Mucosa of descending colon (tissue), 3 donors: ENCODE data around the gene PNLDC1. TPM values are rescaled to one million over a fixed set of nuclear protein-coding genes. Genes with fewer than 3 reads are reported as not detected.

Source experiments
- ATAC-seq: fragments of 200-7000 bp; cut with Tn5 transposase; one replicate; pipeline ENCODE4 v1.9.1; 2020; ENCODE audit warnings: mild to moderate bottlenecking, moderate library complexity
- DNase-seq, 3 donors: peaks; one replicate each; pipeline ENCODE4 v3.0.0-alpha.2; 2020
- H3K36me3 ChIP-seq: fragments of 200-600 bp; one replicate; pipeline ENCODE4 v1.8.0; 2021; ENCODE audit warnings: low read depth, mild to moderate bottlenecking
- H3K4me1 ChIP-seq: fragments of 200-600 bp; one replicate; pipeline ENCODE4 v1.8.0; 2021; ENCODE audit warnings: low read depth, mild to moderate bottlenecking
- H3K4me3 ChIP-seq: fragments of 200-600 bp; one replicate; pipeline ENCODE4 v1.8.0; 2021; ENCODE audit warnings: mild to moderate bottlenecking
- H3K9me3 ChIP-seq: fragments of 200-600 bp; one replicate; pipeline ENCODE4 v1.8.0; 2021; ENCODE audit warnings: mild to moderate bottlenecking
- CTCF ChIP-seq: fragments of 200-600 bp; IDR thresholded peaks from one replicate; pipeline ENCODE4 v1.8.0; 2022; ENCODE audit warnings: antibody characterized with exemption, mild to moderate bottlenecking
- intact Hi-C, 2 donors: fragments of 100-400 bp; cut with DNase I in 1 of 2; cut with micrococcal nuclease in 1 of 2; formaldehyde crosslinking; loops; one replicate each; pipeline versions ENCODE4 v1.11.0 to v1.11.1; 2022; cut with DNase I, micrococcal nuclease
- total RNA-seq, 3 donors: library from RNA; stranded (reverse); fragmentation: NEBNext Ultra II Directional in 2 of 3; extraction: Animal tissue kit (Norgen Biotek cat#: 25700) in 2 of 3; gene quantifications; one replicate each; pipeline versions ENCODE4 v1.2.1 to v1.2.4, GENCODE V29; 2021 to 2023
- donor health status: DM: no; HTN: no; CAD: no; lungs with moderate emphysema.
- donor health status: DM: no; HTN: no; CAD: no.
- donor health status: DM: no; HTN: yes; CAD: no.

PNLDC1 gene
- total RNA-seq, 3 donors from 2014 or later: 1.3 TPM; not detected in 2

GRCh38 chr6:159865226-159865920, 65.3 kb downstream of the PNLDC1 start:
- TF ChIP-seq CTCF: no peak
- H3K4me1 ChIP-seq: no peaks in the 10 kb centered on the region
- DNase-seq: no peak
- H3K4me3 ChIP-seq: no peak overlapping the region
- no peaks in the 10 kb centered on the region for H3K9me3 ChIP-seq
- H3K36me3 ChIP-seq: no peaks in the 10 kb centered on the region
- intact Hi-C loops: loop anchor here in 1 of 2 donors (10.0 kb wide), 1 partner anchor 589 kb away; no protein-coding TSS in a partner anchor
- ATAC-seq: no peak

GRCh38 chr6:159866286-159867247, 66.5 kb downstream of the PNLDC1 start:
- intact Hi-C loops: loop anchor here in 1 of 2 donors (10.0 kb wide), 1 partner anchor 588 kb away; no protein-coding TSS in a partner anchor
- H3K9me3 ChIP-seq: no peaks in the 10 kb centered on the region
- ATAC-seq (no peak), DNase-seq (no peak)
- no peak overlapping the region for H3K4me3 ChIP-seq
- H3K36me3 ChIP-seq: no peaks in the 10 kb centered on the region
- no peak for TF ChIP-seq CTCF
- H3K4me1 ChIP-seq: no peaks in the 10 kb centered on the region

Other genes starting within 250 kb of the PNLDC1 start
- gene SOD2, start 107.0 kb upstream of the PNLDC1 start, total RNA-seq: 100 to 1,000 TPM; 286 to 462 (median 400) TPM
- gene WTAP, start 72.8 kb upstream of the PNLDC1 start, total RNA-seq: 10 to 100 TPM; 81.1 to 85.8 (median 84.4) TPM
- gene ACAT2, start 38.2 kb upstream of the PNLDC1 start, total RNA-seq: 10 to 100 TPM; 31.3 to 94.1 (median 71.1) TPM
- gene TCP1, start 10.7 kb upstream of the PNLDC1 start, total RNA-seq: 100 to 1,000 TPM; 139 to 205 (median 170) TPM
- gene MRPL18, start 9.8 kb upstream of the PNLDC1 start, total RNA-seq: 10 to 100 TPM; 51.1 to 65.5 (median 62.0) TPM
- not detected for gene MAS1, start 90.7 kb downstream of the PNLDC1 start, total RNA-seq
- 100 to 1,000 TPM in 2 of 3 donors, 10 to 100 TPM in 1; 97.7 to 112 (median 101) TPM for gene IGF2R, start 168.8 kb downstream of the PNLDC1 start, total RNA-seq